HG03460 (cell line): ENCODE data around the gene HMSD.

ENCODE experiments used
- ATAC-seq: cut with Tn5 transposase; IDR thresholded peaks from one replicate; pipeline ENCODE4 v1.9.1; 2021; ENCODE audit not compliant: unreplicated experiment

The HMSD gene

DNA sequence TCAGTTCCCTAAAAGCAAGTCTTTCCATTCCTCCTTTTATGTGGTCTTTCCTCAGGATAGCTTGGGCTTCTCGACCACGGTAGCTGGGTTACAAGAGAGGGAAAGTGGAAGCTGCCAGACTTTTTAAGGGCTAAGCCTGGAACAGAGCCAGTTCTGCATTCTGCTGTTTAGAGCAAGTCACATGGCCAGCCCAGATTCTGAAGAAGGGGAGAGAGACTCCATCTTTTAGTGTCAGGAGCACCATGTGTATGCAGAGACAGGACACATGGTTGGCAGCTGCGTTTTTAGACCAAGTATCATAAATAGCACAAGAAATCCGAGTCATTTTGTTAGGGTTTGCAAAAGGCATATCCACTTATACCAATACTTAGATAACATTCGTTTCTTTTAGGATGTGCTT lies 4.7 kb downstream of the HMSD start:
- no peak for ATAC-seq

DNA sequence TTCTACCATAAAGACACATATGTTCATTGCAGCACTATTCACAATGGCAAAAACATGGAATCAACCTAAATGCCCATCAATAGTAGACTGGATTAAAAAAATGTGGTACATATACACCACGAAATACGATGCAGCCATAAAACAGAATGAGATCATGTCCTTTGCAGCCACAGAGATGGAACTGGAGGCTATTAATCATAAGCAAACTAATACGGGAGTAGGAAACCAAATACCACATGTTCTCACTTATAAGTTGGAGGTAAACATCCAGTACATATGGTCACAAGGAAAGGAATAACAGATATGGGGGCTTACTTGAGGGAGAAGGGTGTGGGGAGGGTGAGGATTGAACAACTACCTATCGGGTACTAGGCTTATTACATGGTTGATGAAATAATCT lies 7.7 kb downstream of the HMSD start:
- no peak for ATAC-seq

DNA sequence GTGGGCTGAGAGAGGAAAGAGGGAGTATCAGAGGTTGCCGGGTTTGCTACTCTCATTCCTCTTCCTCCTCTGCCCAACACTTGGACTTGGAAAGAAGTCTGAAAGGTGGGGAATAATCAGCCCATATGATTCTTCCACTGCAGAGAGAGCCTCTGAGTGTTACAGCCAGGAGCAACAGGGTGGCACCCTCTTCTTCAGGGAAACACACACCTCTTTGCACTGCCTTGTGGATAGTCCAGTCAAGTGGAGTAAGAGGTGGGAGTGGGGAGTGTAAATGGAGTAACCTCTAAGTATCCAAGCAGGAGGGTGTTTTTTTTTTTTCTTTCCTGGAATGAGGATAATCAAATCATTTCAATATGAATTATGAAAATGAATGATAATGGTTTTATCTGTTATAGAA lies 11.8 kb downstream of the HMSD start:
- ATAC-seq, result no peak

DNA sequence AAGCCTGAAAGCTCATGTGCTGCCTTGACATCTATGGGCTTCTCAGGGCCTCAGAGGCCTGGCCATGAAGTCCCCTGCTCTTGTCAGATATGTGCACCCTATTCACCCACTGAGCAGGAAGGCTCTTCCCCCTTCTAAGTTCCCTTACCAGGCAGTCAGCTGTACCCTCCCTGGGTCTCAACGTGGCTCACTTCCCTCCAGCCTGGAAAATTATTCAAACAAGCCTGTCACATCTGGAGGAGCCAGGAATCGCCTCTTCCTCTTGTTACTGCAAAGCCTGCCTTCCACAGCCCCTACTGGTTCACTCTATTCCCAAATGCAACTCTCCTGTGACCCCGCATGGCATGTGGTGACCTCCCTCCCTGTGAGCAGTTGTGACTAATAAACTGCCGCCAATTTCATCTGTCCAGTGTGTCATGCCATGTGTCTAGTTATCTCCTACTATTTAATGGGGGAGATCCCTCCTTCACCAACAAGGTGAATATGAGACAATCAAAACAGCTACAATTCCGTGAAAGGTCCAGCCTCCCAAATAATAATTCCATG lies 12.4 kb downstream of the HMSD start:
- no peak for ATAC-seq

DNA sequence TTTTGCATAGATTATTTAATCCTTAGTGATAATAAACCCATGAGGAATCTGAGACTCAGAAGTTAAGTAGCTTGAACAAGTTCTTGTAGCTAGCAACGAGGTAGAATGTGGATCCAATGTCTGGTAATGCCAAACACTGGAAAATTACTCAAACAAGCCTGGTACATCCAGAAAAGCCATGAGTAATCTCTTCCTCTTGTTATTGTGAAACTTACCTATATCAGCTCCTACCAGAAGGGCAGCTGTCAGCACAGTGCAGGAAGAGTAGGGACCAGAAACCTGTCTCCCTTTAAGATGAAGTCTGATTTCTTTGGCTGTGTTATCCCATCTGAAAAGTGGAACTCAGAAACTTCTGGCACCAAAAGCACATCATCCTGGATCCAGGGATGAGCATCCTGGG lies 13.0 kb downstream of the HMSD start:
- ATAC-seq, result no peak

DNA sequence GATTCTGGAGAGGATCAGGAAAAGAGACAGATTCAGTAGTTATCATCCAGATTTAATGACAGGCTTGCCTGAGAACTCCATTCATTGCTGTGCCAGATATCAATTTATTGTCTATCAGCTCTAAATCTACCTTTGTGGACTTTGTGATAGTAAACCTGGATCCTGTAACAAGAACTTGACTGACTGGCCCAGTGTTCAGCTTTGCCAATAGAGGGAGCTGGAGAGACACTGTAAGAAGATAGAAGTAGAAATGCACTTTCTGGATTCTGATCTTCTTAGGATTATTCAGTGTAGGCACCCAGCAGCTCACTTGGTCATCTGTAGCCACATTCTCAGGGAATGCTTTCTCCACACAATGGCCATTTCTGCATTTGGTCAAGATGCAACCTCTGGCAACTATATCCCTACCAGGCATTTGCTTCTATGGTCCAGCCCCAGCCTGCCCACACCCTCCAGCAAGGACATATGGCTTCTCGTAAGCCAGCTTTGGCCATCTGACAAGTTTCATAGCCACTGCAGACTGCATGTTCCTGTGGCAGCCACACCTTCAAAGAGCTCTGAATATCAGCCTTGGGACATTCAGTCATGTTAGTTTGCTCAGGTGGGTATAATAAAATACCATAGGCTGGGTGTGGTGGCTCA lies 14.6 kb downstream of the HMSD start:
- peak; percentile 79 for ATAC-seq

DNA sequence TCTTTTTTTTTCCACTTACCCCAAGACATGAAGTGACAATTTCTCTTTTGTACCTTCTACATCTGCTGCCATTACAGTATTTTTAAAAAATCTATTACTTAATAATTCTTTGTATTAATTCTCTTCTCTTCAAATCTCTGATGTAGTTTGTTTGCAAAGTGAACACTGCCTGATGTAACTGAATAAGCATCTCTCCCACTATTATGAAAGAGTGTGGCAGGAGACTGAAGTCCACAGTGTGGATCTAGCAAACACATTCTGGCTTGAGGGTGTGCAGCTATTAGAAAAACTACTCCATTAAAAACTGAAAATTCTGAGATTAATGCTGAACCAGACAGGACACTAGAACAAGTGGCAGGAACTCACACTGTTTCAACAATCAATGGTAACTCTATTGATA lies 15.8 kb downstream of the HMSD start:
- ATAC-seq, result no peak

DNA sequence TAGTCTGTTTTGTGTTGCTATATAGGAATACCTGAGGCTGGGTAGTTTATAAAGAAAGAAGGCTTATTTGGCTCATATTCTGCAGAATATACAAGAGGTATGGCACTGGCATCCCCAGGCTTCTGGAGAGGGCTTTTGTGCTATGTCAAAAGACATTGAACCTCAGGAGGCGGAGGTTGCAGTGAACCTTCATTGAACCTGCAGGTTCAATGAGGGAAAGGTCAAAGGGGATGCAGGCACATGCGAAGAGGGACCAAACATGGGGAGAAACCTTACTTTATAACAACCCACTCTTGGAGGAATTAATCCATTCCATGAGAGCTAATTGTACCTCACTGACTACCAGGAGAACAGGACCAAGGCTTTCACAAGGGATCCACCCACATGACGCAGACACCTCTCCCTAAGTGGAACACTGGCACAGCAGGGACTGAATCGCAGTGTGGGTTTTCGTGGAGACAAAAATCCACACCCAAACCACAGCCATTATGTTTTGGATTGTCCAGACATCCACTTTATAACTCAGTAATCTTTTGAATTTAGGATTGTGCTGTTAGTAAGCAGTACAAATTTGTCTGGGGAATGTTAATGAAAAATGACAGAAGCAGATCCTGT lies 16.7 kb downstream of the HMSD start:
- ATAC-seq, result no peak

DNA sequence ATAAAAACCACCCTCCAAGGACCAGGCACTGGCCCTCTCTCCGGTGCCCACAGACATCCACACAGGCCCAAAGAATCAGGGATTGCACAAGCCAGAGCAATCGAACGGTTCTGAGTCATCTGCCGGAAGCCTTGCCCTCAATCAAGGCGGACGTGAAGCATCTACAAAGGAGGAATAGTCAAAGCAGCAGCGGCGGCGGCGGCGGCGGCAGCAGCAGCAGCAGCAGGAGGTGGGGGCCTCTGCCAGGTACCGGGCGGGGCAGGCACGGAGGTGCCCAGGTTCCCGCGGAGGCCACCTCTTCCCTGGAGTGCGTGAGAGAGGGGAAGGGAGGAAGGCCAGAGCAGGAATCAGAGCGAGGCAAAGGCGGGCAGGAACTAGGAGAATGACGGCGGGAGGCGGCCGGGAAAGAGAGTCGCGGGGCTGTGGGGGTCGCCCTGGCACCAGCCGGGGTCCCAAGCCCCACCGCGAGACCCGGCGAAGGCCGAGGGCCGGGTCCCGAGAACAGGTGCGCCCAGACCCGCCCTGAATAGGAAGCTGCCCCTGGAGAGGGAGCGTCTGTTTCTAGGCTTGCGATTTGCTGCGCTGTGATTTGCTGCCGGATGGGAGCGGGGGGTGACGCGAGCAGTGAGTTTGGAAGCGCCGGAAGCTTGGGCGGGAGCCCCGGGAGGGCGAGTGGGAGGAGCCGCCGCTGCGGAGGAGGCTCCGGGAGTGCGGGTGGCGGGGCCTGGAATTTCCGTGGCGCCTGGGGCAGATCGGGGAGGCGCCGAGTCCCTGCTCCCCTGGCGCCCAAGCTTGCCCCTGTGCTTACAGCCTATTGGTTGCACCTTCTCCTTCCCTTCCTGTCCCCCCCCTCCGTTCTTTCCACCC lies 21.1 kb downstream of the HMSD start, which contains the start of gene SERPINB8:
SERPINB8 (plus strand) TSS at position 140 of the 867 bp plus-strand sequence. CDS start 8,228 bp downstream, outside the sequence.
- ATAC-seq, result peak; percentile 90

DNA sequence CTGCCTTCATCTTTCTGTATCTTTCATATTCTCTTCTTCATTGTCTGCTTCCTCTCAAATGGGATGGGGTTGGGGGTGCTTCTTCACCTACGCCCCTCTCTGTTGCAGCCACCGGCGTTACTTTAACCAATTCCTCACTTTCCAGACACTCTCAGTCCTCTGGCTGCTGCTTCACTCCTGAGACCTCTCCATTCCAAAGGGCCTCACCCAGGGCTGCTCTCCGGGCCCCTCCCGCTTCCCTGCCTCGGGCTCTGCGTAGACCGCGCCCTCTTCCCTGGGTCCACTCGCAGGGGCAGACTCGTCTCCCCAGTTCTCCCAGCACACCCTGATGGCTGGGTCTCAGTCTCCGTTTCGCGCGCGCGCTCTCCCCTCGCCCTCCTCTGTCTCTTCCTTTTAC lies 21.7 kb downstream of the HMSD start:
- peak; percentile 4 for ATAC-seq

DNA sequence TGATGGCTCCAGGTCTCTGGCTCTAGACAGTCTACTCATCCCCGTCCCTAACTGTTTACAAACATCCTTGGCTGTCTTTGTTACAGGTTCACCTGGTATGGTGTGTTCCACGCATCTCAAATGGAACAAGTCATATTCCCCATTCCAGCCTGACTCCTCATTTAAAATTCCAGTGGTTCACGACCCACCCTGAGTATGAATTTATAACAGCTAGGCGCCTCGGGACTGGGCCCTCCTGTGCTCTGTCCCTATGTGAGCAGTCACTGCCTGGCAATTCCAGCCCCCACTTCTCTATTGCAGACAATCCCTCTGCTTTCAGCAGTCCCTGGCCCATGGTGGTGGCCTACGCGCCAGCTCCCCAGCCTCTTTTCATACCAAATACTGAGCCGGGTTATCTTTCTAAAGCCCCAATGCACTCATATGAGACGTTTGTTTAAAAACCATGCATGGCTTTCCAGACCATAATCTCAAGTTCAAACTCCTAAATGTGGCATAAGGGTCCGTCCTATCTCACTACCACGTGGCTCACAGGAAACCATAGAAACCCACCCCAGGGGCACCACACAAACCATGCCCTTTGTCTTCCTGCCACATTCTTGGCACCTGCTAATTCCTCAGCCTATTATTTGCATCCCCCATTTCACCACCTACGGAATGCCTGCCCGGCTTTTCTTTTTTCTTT lies 22.4 kb downstream of the HMSD start:
- ATAC-seq, result no peak

DNA sequence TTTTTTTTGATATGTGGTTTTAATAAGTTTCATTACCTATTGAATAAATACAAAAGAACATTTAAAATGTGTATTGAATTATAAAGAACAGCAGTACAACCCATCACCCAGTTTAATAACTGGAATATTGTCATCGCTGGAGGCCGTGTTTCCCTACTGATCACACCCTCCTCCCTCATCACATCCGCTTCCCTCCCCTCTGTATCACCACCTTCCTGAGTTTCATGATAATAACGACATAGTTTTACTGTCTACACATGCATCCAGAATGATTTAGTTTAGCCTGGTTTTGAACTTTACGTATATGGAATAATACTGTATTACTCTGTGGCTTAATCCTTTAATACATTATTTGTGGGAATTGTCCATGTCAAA lies 22.9 kb downstream of the HMSD start:
- no peak for ATAC-seq

DNA sequence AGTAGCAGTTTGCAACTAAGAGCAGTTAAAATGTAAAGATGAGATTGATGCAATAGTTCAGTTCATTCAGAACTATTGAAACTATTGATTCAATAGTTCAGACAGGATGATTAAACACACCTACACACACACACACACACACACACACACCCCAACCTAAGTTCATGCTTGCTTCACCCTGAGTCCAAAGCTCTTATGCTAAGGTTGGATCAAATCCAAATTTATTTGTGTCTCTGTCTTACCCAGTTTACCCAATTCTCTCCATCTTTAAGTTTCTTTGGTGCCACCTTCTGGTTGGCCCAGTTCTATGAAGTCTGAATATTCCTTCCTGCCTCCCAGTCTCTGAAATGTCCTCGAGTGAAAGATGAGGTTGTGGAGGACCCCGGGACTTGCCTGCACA lies 25.9 kb downstream of the HMSD start:
- ATAC-seq, result no peak

DNA sequence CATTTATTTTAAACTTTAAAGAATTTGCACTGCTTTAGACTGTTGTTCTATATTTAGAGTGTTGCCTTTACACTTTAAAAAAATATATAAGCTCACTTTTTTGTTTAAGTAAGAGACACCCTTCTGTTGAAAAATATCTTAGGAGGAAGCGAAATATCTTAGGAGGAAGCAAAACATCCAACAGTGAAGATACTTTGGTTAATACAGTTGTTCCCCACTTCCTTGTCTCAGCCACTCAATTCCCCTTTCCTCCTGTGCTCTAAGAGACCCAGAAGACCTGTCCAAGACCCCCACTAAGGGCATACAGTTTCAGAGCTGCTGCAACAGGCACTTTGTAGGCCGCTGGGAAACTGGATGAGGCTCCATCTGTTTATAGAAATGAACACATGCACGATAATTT lies 26.5 kb downstream of the HMSD start:
- ATAC-seq, result no peak

DNA sequence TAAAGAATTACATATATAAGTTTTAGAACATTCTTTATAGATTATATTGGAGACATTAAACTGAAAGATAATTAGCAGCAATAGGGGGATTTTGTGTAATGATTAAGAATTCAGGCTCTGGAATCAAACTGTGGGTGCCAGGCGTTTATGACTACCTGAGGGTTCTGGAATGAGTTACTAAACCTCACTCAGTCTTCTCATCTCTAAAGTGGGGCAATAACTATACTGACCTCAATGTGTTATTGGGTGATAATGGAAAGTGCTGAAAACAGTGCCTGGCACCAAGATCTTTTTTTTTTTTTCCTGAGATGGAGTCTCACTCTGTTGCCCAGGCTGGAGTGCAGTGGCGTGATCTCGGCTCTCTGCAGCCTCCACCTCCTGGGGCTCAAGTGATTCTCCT lies 27.9 kb downstream of the HMSD start:
- no peak for ATAC-seq

DNA sequence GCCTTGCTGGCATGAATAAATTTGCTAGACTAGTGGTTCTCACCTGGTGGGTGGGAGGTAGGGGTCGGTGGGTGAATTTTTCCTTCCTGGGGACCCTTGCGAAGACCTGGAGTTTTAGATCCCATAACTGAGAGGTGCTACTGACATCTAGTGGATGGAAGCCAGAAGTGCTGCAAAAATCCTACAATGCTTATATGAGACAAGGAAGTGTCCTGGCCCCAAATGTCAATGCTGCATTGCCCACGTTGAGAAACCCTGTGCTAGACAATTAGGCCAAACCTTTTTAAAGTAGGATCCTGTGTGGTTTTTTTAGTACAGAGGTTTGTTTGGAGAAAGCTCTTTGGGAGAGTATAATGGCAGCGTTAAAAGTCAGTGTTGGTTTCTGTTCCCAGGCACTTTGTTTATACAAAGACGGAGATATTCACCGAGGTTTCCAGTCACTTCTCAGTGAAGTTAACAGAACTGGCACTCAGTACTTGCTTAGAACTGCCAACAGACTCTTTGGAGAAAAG lies 30.4 kb downstream of the HMSD start:
- peak; percentile 64 for ATAC-seq

DNA sequence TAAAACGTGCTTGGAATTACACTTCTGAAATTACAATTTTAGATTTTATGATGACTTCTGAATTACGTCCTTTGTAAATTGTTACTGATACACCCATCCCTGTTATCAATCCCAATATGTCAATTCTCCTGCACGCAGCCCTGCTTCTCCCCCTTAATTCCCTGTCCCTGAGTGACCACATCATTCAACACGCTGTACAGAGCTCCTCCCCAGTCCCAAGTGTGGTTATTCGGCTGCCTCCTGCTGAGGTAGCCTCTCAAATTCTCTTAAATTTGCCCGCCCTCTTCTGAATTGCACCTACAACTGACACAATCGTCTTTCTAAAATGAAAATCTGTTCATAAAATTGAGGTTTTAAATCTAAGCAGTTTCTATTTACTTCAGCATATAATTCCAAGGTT lies 30.9 kb downstream of the HMSD start:
- ATAC-seq, result no peak

DNA sequence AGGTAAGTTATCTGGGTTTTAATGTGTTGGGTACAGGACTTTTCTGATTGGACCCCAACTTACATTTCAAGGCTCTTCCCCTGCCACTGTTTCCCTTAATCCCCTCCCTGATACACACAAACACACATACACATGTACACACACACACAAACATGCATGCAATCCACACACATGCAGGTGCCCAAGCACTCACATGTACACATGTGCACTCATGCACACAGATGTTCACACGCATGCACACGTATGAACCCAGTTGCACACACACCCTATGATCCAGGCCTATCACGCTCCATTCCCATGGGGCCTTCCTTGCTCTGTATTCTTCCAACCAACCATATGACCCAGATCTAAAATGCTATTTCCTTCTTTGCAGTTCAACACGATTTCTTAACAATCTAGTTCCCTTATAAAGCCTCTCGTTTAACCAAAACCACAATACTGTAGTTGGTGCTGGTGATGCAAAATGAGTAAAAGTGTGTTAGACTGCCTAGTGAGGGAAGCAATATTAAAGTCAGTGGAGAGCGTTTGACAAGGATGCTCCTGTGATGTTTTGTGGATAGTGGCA lies 31.9 kb downstream of the HMSD start:
- ATAC-seq, result no peak

DNA sequence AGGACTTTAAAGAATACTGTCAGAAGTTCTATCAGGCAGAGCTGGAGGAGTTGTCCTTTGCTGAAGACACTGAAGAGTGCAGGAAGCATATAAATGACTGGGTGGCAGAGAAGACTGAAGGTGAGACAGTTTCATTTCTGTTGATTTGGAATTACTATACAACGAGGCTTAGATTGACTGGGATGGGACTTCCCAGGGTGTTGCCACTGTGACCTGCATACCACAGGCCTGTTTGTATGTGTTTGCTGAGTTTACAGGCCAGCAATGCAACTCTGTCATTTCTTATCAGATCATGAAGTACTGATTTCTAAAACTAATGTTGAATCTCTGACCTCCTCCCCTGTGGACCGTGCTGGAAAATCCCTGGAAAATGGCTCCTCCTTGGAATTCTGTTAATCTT lies 32.6 kb downstream of the HMSD start:
- no peak for ATAC-seq

DNA sequence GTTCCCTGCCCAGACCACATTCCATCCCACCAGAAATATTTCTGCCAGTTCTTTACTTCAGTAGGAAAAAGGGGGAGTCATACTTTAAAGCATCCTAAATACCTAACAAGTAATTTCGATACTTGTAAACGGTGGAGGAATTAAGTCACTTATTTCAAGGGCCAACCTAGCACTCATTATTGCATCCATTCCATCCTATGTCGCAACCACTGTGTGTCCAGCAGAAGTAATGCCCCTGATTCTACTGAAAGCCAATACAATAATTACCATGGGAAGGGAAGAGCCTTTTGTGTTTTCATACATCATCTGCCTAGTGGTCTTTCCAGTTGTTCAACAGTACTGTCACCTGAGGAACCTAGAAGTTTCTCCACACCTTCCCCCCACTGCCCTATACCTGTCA lies 33.3 kb downstream of the HMSD start:
- ATAC-seq, result no peak

DNA sequence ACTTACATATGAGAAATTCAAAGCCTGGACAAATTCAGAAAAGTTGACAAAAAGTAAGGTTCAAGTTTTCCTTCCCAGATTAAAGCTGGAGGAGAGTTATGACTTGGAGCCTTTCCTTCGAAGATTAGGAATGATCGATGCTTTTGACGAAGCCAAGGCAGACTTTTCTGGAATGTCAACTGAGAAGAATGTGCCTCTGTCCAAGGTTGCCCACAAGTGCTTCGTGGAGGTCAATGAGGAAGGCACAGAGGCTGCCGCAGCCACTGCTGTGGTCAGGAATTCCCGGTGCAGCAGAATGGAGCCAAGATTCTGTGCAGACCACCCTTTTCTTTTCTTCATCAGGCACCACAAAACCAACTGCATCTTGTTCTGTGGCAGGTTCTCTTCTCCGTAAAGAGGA lies 37.8 kb downstream of the HMSD start:
- no peak for ATAC-seq
